Stimulated activated CD8-positive, alpha-beta memory T cell treated with anti-CD3 and anti-CD28 coated beads, Interleukin-7, amount 100 ng/mL, for 1 hour (primary cell): ENCODE measurements around the gene IZUMO1R.
"Not testable (repeated sequence)": the region's sequence is repeated elsewhere in the genome, so short reads cannot be mapped to it uniquely, and the experiment has no call there.

Experiments
- DNase-seq, 2 donors: peaks; one replicate each; pipeline ENCODE4 v3.0.0-alpha.2; 2020; ENCODE audit warnings: low read depth in 2 of 2

IZUMO1R gene

GRCh38 chr11:94325681-94326080 is 21.3 kb downstream of the IZUMO1R start:
- peak in 1 of 2 donors; percentile 14 for DNase-seq

GRCh38 chr11:94326947-94327346 is 22.6 kb downstream of the IZUMO1R start:
- no peak for DNase-seq

DNA sequence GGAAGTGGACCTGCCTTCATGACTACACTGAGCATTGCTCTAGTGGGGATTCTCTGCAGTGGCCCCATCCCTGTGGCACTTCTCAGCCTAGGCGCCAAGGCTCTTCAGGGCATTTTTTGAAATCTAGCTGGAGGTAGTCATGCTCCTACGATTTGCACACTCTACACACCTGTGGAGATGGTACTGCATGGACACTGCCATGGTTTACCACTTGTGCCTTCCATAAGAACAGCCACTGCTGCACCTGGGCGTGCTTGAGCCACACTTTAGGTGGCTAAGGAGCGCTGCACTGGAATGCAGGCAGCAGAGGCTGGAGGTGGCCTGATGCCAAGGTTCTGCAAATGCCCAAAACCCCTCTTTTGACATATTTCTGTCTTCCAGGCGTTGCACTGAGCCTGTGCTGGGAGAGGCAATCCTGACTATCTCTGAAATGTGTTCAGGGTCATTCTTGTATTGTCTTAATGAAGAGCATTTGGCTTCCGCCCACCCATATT is 24.3 kb downstream of the IZUMO1R start:
- no peak for DNase-seq

- DNase-seq = no peak
These were observed 25.1 kb downstream of the IZUMO1R start for GRCh38 chr11:94329501-94329900.

- DNase-seq = no peak
These were observed 26.4 kb downstream of the IZUMO1R start for GRCh38 chr11:94330789-94331188.

- DNase-seq = no peak
These were observed 28.4 kb downstream of the IZUMO1R start for GRCh38 chr11:94332814-94333213.

GRCh38 chr11:94336033-94336432 is 31.7 kb downstream of the IZUMO1R start:
- DNase-seq = no peak

DNA sequence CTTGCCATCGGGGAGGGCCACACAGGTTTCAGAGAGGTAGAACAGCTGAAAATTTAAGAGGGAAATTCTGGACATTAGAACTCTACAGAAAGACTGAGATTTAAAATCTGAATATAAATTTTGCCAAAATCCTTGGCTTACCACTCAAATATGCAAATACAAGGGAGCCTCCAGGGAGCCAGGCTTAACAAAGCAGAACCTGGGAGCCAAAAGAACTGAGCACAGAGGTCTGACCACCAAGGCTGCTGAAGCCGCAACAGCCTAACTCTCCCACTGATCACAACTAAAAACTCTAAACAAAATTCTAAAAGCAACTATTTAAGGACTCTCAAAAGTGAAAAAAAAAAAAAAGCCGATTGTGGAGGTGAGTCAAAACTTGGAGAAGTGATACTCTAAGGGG is 34.3 kb downstream of the IZUMO1R start:
- DNase-seq = no peak

- DNase-seq = no peak
These were observed 37.9 kb downstream of the IZUMO1R start for GRCh38 chr11:94342250-94342649.

DNA sequence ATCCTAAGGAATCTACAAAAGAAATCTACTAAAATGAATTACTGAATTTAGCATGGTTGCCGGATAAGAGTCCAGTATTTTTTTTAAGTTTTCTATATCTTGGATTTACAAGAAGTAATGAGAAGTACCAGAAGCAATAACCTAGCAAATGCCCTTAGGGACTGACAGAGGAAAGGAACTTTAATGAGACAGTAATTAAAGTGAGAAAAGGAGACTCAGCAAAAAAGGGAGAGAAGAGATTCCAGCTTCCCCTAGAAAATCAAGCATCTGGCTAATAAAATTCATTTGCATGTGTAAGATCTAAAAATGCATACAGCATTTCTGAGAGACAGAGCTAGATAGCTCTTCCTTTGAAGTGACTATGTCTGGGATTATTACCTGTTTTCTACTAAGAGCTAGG is 39.1 kb downstream of the IZUMO1R start:
- DNase-seq = no peak

DNA sequence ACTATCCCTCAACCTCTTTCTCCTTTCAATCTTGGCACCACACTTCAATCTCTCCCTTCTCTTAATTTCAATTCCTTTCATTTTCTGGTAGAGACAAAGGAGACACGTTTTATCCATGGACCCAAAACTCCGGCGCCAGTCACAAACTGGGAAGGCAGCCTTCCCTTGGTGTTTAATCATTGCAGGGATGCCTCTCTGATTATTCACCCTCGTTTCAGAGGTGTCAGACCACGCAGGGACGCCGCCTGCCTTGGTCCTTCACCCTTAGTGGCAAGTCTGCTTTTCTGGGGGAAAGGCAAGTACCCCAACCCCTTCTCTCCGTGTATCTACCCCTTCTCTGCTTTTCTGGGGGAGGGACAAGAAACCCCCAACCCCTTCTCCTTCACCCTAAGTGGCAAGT is 41.9 kb downstream of the IZUMO1R start:
- not testable (repeated sequence) for DNase-seq

DNA sequence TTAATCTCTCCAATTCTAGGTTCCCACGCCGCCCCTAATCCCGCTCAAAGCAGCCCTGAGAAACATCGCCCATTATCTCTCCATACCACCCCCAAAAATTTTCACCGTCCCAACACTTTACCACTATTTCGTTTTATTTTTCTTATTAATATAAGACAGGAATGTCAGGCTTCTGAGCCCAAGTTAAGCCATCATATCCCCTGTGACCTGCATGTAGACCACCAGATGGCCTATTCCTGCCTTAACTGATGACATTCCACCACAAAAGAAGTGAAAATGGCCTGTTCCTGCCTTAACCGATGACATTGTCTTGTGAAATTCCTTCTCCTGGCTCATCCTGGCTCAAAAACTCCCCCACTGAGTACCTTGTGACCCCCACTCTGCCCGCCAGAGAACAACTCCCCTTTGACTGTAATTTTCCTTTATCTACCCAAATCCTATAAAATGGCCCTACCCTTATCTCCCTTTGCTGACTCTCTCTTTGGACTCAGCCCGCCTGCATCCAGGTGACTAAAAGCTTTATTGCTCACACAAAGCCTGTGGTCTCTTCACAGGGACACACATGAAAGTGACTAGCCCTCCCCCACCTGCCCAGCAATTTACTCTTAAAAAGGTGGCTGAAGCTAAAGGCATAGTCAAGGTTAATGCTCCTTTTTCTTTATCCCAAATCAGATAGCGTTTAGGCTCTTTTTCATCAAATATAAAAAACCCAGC is 46.6 kb downstream of the IZUMO1R start:
- not testable (repeated sequence) for DNase-seq
